GM18870 (cell line): ENCODE measurements around the gene DOCK1.

Experiments used
- ATAC-seq: cut with Tn5 transposase; IDR thresholded peaks from one replicate; pipeline ENCODE4 v1.9.1; 2021; ENCODE audit warnings: moderate library complexity; ENCODE audit not compliant: unreplicated experiment

Gene DOCK1

DNA sequence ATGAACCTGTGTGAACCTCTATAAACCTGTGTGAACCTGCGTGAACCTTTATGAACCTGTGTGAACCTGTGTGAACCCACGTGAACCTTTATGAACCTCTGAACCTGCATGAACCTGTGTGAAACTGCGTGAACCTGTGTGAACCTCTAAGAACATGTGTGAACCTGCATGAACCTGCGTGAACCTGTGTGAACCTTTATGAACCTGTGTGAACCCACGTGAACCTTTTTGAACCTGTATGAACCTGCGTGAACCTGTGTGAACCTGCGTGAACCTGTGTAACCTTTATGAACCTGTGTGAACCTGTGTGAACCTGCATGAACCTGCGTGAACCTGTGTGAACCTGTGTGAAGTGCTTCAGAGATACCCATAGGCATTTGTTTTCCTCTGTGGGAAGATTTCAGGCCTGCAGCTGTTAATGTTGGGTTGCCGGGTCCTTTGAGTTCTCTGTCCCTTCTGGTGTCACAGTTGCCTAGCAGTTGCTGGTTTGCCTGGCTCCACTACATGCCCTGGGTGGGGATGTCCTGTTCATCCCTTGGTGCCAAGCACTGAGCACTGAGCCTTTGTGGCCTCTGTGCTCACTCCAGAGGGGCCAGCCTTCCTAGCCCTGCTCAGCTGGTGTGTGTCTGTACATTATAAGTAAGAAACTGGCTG, 97.9 kb downstream of the DOCK1 start:
- no peak for ATAC-seq

DNA sequence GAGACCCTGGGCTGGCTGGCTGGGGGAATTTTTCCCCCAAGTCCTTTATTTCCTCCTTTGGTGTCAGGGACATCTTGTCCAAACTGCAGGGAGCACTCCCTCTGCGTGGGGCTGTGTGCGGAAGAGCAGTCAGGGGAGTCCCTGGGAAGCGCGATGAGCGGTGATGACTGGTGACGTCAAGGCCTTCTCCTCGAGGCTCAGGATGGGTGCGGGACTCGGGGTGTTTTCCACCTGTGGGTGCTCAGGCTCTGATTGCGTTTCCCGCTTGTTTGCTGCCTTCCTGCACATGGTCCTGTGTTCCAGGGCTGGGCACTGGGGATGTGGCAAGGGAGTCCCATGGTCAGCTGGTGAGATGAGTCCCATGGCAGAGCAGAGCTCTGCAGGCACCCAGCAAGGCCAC, 101.2 kb downstream of the DOCK1 start:
- no peak for ATAC-seq

DNA sequence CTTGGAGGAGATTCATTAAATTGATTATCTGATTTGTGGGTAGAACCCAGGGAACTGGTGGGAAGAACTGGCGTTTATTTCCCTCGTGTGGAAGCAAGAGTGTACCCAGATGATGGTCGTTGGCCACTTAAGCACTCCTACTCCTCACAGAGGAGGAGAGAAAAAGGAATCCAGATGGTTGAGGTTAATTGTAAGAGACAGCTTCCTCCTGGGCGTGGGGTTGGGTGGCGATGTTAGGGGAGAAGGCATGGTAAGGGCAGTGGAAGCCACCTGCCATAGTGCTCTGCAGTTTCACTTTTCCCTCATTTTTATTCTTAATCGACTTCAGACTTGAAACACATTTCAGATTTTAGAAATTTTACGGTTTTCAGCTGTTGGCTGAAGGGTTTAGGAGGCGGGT, 104.1 kb downstream of the DOCK1 start:
- no peak for ATAC-seq

DNA sequence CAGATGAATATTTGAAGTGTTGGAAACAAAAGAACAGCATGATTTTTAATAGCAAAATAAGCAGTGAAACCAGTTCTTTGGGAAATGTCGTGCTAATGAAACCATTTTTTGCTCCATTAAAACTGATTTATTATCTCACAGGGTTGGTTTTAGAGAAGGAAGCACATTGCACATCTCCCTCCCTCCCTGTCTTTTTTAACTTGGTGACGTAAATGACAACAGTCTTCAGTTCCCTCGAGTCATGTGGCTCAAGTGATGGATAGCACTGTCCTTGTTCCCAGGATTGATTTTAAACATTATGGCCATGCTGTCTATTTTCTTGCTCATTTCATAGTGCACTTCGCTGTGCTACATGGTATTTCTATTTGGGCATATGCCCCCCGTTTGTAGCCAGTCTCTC, 105.9 kb downstream of the DOCK1 start:
- ATAC-seq = no peak

DNA sequence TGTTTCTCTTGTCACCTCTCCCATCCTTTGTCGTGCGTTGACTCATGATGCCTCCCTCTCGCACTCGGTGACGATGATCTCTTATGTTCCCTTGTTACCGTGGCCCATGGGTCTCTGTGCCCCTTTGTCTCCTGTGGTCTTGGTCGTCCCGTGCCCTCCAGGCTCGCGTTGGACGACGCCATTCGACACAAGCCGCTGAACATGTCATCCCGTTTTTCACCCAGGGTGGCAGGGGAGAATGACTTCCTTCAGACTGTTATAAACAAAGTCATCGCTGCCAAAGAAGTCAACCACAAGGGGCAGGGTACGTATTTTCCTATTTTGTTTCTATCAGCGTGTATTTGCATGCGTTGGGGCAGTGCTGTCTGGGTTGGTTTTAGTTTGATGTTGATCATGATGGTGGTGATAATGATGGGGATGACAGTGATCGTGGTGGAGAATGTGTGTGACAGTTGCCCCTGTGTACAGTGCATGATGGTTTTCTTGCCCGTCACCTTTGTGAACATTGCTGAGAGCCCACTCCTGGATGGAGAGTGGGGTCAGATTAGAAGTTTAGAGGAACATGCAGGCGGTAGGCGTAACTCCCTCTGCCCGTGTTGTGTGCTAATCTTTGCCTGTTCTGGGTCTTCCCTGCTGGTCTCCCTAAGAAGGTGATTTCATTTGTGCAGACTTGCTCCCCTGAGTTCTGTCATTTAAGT, 107.0 kb downstream of the DOCK1 start:
- ATAC-seq = no peak

DNA sequence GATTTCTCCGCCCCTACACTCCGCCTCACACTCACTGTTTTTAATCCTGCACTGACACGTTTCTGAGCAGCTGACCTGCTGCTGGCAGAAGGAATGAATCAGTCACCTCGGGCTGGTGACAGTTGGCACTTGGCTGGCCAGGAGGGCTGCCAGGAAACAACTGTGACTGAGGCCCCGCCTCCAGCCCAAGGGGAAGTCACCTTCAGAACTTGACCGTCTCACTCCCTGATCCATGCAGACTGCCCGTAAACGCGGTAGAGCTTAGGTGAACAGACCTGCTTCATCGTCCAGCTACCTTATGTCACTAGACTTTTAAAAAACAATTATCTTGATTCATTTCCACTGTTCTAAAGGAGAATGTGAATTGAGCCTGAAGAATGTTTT, 107.5 kb downstream of the DOCK1 start:
- ATAC-seq = no peak

DNA sequence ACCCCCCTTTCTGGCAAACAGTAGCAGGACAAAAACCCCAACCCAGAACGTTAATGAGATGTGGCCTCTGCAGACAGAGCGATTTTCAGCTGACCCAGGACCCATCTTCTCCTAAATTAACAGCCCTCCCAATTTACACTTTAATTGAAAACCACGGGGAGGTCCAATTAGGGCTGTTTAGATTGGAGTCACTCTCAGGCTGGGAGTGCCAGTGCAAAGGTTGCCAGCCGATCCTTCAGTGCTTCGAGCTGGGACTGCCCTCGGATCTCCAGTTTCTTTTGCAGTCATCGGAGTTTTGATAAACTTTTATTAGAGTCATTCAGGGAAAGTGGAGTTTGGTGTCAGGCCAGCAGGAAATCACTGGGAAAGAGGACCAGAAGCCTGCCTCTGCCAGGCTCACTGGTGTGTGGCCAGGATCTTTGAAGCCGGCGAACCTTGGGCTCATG, 108.0 kb downstream of the DOCK1 start:
- no peak for ATAC-seq

DNA sequence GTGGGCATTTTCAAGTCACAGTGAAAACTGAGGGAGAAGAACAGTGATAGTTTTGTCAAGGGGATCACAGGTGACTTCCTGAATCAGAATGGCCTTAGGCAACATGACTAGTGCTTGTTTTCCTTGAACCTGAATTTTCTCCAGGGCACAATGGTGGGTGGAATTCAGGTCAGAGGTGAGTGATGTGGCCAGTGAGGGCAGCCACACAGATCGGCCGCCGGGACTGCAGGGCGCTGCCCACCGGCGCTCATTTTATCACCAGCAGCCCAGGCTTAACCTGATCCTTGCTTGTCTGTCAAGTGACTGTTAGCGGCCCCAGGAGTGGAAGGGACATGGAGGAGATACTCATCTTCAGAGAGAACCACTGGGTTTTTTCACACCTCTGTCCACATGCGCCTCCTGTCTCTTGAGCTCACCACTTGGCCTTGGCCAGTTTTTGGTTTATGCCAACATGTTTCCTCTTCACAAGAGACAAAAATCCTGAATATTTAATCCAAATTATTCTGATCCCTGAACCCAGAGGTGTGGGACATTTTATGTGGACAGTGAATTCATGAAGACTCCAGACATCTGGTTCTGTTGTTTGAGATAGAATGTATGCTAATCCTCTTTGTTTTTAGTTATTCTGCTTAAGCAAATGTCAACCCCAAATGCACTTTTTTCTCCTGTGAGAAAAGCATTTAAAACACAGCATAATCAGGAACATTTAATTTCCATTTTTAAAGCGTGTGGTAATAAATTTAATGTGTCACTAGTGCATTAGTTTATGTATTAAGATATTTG, 108.7 kb downstream of the DOCK1 start:
- no peak for ATAC-seq

DNA sequence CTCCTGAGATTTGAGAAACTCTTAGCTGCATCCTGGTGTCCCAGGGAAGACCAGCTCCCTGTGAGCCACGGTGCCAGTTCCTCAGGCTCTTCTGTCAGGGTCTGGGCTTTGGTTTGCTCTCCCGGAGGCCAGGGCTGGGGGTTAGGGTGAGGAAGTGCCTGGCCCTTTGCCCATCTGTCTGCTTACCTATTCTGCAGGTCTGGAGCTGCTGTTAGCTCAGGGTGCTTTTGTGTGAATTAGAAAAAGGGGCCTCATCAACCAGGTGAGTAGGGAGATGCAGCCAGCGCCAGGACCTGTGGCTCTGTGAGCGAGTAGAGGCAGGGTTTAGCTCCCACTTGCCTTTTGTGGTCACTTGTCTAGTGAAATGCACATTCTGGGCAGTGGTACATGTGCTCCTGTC, 109.4 kb downstream of the DOCK1 start:
- no peak for ATAC-seq

DNA sequence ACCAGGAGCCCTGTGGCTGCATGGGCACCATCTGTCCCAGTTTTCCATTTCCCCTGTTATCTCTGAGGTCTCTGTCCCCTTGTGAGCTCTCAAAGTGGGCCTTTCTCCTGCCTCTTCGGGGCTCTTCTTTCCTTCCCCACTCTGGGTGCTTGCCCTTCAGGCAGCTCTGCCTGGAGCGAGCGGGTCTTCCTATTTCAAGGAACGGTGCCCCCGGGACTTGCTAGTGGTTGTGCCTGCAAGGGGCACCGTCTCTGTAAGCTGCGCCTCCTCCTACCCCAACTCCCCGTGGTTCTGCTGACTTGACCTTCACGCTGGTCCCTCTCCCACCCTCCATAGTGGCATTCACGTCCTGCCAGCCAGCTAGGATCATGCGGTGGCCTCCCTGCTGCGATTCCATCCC, 110.1 kb downstream of the DOCK1 start:
- no peak for ATAC-seq

DNA sequence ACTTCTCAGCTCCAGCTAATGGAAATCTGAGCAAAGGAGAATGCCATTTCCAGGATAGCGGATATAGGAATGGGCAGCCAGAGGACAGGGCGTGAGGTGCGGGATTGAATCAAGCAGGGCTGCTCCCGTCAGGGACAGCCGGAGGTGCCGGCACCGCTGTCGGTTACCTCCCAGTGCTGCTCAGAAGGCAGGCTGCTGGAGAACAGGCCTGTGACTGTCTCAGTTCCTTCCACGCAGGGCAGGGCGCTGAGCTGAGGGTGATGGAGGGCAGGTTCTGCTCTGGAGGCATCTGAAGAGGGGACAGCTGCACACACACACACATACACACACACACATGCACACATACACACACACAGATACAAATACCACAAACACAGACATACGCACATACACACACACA, 111.1 kb downstream of the DOCK1 start:
- ATAC-seq = no peak

DNA sequence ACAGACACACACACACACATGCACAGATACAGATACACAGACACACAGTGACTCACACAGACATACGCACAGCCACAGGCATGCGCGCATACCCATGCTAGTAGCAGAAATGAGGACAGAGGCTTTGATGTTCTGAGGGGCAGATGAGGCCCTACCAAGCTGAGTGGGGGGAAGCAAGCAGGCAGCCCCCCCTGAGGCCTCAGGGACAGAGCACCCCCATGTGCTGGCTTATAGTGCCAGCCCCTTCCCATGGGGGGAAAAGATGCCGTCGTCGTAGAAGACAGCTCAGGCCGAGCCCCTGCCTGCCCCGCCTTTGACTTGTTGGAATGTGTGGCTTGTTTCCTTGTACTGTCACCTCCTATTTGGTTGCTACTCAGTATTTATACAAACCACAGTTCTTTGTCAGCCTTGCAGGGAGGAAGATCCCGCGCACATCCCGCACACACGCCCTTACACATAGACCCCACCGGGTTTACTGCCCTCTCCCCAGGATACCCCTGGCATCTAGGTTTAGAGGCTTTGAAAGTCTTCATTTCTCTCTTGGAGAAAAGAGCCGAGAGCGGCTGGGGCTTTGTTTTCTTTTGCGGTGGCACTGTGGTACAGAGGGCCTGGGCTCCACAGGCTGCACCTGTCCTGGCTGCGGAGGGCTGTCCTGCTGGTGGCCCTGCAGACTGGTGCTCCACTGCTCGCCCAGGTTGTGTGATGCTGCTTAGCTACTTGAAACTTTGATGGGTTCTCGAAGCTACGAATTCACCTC, 112.5 kb downstream of the DOCK1 start:
- ATAC-seq = no peak

DNA sequence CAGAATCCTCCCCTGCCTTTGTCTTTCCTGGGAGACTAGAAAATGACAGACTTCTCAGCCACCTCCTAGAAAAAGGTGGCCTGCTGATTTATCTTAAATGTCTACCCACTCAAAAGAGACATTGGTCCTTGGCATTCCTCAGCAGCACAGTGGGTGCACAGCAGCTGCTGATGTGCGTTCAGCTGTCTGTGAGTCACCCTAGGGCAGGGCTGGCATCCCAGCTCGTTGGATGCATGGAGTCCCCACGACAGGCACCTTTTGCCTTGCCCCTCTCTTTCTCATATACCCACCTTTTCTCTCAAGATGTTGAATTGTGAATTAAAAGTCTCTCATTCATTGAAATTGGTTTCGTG, 113.0 kb downstream of the DOCK1 start:
- ATAC-seq = no peak

DNA sequence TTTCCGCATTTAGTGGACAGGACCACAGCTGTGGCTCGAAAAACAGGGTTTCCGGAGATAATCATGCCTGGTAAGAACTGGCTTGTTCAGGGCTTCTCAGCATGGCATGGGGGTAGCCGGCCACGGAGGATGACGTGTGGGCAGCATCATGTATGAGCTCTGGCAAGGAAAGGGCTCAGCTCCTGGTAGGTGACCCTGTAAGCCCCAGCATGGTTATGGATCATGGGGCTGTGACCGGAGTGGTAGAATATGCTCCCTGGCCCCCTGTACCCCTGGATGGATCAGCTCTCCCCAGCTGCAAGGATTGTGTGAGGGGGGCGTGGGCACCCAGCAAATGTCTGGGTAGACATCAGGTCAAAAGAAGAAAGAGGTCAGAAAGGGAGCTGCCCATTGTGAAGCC, 113.5 kb downstream of the DOCK1 start:
- ATAC-seq = no peak

DNA sequence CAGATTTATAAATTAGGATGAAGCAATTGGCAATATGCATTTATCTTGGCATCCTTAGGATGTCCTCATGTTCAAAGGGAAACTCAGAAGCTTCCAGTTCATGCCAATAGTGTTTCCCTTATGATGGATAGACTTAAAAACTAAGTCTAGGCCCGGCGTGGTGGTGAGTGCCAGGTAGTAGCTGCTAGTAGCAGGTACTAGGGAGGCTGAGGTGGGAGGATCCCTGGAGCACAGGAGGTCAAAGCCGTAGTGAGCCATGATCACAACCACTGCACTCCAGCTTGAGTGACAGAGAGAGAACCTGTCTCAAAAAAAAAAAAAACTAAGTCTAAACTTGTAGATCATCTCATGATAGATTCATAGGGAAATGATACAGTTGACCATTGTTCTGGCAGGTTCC, 115.0 kb downstream of the DOCK1 start:
- no peak for ATAC-seq

DNA sequence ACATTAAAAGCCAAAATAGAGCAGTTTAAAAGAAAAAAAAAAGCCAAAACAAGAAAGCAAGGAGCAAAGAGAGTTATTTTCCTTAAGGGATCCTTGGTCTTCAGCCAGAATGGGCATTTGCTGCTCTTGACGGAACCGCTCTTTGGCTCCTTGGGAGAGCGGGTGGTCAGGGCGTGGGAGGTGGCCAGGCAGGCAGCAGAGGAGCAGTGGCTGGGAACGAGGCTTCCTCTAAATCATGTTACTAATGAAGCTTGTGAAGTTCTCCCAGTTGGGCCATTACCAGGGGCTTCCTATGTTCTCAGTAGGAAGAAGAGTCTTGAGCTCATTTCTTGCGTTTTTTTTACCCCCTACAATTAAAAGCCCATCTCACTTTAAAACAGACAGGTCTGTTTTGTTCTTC, 116.6 kb downstream of the DOCK1 start:
- no peak for ATAC-seq

DNA sequence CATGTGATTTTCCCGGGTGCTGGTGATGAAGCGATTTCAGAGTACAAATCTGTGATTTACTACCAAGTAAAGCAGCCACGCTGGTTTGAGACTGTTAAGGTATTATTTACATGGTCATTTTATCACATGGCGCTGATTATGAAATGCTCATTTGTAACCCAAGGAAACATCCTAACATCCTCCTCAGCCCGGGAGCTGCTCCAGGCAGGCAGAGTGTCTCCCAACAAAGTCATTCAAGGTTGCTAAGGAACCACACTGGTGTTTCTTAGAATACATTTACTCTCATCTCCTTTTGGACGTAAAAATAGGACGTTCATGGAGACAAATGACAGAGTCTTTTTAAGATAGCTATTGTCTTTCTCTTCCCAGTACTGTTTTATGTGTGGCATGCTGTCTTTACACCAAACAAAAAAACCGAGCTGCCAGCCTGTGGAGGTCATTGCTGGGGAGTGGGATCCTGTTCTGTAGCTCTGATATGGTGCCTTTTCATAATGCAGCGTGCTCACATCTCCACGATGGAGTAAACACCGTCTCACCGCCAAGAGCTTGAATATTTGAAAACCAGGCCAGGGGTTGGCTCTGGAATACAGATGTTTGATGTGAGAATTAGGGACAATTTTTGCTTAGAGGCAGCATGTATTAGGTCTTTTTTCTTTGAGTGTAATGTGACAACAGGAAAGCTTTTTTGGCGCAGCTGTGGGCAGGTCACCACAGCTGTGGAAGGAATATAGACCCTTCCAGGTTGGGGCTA, 119.6 kb downstream of the DOCK1 start:
- no peak for ATAC-seq

DNA sequence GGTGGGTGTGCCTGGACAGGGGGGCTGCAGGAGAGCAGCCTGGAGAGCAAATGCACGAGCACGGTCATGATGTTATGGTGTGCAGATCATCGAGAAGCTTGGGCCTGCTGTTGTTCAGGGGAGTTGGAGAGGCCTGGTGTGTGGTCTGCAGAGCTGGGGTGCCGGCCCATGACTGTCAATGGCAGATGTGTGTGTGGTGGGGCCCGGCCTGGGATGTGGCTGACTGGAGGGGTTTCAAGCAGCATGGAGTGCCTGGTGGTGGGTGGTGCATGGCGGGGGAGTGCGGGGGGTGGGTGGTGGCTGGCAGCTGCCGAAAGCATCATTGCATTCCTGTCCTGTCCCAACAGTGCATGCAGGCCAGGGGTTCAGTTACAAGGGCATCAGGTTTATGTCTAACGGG, 122.6 kb downstream of the DOCK1 start:
- no peak for ATAC-seq

DNA sequence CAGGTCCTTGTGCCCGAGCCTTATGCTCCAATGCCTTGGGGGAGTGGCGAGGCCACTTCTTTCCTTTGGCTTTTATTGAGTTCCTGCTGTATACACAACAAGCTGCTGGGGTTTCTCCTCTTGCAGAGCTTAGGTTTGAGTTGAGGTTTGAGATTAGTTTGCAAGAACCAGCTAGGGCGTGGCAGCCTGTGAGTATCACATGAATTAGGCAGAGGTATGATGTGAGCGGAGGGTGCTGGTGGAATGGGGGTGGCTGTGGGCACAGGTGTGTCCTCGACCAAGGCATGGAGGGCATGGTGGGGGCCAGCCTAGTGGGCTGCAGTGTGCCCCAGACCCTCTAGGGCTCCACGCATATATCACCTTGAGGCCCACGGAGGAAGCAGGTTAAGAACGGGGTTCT, 123.3 kb downstream of the DOCK1 start:
- ATAC-seq = no peak

DNA sequence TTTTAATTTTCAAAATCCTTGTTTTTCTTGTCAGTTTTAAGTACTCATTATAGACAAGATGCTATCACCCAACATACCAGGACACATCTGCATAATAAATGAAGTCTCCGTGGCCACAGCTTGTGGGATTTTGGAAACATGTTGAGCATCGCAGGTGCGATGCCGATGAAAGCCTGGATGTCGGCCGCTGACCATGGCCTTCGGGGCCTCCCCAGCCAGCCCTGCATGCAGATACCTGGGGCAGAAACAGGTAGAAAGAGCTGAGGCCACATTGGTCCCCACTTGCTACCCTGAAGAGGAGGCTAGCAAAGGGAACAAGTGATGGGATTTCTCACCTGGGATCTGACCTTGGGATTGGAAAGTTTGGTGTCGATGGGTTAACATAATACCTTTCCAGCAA, 123.8 kb downstream of the DOCK1 start:
- no peak for ATAC-seq
